GM18519 (cell line): Measurements from ENCODE around the gene ATF5.

ENCODE experiments used
- ATAC-seq: cut with Tn5 transposase; IDR thresholded peaks from one replicate; pipeline ENCODE4 v1.9.1; 2021; ENCODE audit warnings: mild to moderate bottlenecking, moderate library complexity; ENCODE audit not compliant: unreplicated experiment, low FRiP score

Gene ATF5, protein sequence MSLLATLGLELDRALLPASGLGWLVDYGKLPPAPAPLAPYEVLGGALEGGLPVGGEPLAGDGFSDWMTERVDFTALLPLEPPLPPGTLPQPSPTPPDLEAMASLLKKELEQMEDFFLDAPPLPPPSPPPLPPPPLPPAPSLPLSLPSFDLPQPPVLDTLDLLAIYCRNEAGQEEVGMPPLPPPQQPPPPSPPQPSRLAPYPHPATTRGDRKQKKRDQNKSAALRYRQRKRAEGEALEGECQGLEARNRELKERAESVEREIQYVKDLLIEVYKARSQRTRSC

DNA sequence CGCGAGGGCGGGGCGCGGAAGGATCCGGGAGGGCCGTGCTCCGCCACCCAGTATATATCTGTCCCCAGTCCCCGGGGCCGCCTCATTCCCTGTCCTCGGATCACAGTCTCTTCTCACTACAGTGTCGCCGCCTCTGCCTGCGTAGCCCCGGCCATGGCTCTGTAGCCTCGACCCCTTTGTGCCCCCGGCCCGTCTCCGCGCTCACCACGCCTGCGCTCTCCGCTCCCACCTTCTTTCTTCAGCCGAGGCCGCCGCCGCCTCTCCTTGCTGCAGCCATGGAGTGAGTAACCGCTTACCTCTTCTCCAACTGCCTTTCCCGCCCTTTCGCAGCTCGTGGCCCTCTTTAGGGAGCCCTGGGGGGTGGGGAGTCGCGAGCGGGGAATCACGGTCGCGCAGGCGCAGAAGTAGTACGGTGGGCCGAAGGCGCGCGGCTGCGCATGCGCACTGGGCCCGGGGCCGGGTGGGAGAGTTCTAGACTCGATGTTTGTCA is at the start of gene ATF5, which contains the start of gene NUP62:
TSS of gene ATF5 (plus strand) at position 85 of the 490 bp plus-strand sequence. CDS start 1,646 bp downstream, outside the sequence.
TSS of gene NUP62 (minus strand) at position 384 of the 490 bp plus-strand sequence. CDS start 19,697 bp downstream, outside the sequence.
- peak; percentile 29 for ATAC-seq

DNA sequence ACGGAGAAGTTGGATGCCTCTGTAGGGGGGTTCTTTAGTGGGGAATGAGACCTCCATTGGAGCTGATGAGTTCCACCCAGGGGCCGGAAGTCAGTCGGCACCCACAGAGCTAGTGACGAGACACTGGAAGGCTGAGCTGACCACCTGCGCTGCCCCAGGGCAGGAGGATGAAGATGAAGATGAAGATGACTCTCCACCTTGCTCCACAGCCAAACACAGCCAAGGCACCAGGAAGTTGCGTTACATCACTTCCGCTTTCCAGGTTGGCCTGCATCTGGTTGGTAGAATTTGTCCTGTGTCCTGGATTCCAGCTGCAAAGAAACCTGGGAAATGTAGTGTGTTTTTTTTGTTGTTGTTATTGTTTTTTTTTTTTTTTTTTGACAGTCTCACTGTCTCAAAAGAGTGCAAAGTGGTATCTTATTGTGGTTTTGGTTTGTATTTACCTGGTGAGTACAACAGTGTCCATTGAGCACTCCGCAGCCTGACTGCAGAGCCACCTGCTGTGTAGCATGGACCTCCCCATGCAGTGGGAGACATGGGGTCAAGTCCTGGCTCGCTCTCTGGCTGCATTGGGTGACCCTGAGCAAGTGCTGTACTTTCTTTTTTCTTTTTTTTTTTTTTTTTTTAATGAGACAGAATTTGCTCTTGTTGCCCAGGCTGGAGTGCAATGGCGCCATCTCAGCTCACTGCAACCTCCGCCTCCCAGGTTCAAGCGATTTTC is 49.6 kb upstream of the ATF5 start:
- no peak for ATAC-seq

DNA sequence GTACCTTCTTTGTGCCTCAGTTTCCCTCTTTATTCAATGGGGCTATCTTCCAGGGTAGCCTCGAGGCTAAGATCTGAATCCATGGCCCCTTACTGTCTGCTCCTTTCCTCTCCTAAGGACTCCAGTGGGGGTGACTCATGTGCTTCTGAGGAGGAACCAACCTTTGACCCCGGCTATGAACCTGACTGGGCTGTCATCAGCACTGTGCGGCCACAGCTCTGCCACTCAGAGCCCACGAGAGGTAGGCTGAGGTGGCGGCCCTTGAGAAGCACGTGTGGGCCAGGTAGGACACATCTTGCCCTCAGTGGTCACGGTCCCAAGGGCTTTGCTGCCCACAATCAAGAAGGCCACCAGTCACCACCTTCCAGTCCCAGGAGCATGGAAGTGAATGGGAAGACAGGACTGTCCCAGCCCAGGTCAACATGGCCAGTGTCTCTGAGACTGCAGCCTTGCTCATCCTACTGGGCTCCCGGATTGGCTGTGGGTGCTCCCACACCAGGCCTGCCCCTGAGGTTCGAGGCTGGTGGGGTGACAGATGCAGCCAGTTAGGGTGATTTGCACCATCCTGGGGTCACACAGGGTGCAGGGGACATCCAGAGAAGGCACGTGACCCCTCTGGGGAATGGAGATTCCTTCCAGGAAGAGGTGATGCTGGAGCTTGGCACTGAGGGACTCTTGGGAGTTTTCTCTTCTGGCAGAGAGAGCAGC is 48.7 kb upstream of the ATF5 start:
- no peak for ATAC-seq

DNA sequence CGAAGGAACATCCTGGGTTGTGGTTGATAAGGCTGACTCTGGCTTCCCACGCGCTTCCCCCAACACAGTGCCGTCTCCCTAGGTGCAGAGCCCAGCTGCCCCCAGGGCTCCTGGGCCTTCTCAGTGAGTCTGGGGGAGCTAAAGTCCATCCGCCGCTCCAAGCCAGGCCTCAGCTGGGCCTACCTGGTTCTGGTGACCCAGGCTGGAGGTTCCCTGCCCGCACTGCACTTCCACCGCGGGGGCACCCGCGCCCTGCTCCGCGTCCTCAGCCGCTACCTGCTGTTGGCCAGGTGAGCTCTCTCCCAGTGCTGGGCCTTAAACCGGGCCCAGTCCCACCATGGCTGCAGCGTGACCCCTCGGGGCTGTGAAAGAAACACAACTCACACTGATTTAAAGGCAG is 47.8 kb upstream of the ATF5 start:
- ATAC-seq: no peak

DNA sequence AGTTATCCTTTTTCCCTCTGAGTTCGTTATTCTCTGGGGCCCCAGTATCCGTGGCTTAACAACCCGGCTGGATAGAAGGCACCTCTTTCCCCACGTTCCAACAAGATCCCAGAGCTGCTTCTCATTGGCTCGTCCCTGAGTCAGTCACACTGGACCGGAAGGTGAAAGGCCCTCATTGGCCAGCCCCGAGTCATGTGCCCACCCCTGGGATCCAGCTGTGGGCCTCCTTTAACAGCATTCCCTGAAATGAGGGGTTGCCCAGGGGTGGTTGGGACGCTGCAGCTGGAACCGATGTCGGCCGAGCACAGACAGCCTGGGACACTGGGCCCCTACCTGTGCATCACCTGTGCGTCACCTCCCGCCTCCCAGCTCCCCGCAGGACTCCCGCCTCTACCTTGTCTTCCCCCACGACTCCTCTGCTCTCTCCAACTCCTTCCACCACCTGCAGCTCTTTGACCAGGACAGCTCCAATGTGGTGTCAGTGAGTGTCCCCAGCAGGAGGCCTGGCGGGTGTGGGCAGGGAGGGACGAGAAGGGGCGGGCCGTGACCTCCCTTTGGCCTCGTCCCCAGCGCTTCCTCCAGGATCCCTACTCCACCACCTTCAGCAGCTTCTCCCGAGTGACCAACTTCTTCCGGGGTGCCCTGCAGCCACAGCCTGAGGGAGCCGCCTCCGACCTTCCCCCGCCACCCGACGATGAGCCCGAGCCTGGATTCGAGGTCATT is 47.2 kb upstream of the ATF5 start:
- ATAC-seq: no peak

DNA sequence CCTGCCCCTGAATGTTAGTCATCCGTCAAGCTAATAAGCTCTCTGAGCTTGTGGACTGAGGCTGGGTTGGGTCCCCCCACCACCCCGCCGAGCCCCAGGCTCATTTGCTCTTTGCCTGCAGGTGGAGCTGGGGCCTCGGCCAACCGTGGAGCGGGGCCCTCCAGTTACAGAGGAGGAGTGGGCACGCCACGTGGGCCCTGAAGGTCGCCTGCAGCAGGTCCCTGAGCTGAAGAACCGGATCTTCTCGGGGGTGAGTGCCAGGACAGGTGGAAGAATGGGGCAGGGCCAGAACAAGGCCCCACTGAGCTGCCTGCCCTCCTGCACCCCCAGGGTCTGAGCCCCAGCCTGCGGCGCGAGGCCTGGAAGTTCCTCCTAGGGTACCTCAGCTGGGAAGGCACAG is 46.4 kb upstream of the ATF5 start:
- no peak for ATAC-seq

DNA sequence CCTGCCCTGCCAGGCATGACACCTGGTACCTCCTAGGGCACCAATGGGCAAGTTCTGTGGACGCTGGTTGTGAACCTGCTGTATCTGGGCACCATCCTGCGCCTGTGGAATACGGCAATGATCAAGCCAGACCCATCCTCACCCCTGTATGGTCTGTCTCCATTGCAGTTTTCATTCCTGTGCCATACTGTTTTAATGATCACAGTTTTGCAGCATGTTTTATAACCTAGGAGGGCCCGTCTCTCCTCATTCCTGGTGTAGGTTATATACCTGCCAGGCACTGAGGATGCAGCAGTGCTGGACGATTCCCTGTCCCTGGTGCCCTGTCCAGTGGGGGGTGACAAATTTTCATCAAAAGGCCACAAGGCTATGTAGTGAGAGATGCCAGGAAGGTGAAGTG is 45.9 kb upstream of the ATF5 start:
- ATAC-seq: no peak

DNA sequence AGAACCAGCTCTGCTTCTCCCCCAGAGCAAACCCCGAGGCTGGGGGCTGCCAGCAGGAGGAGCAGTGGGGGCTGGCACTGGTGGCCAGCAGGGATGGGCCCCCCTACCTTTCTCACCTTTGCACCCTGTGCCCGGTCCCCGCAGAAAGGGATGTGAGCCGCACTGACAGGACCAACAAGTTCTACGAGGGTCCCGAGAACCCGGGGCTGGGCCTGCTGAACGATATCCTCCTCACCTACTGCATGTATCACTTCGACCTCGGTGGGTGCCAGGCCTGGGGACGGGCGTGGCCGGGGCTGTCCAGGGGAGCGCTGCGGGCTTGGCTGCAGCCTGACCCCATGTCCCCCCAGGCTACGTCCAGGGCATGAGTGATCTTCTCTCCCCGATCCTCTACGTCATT is 44.9 kb upstream of the ATF5 start:
- no peak for ATAC-seq

DNA sequence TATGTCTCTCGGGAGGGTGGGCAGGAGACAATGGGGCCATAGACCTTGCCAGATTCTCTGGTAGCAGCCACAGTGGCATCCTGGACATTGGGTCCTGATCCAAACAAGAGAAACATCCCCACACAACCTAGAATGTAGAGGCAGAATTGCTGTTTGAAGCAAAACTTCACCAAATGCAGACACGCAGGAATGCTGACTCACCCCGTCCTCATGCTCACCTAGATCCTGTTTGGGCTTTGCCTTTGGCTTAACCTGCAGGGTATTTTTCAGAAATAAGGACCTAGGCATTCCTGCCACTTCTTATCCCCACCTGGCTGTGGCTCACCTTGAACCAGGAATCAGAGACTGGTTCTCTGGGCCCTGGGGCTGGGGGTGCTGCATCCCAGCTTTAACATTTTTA is 44.2 kb upstream of the ATF5 start:
- ATAC-seq: no peak

DNA sequence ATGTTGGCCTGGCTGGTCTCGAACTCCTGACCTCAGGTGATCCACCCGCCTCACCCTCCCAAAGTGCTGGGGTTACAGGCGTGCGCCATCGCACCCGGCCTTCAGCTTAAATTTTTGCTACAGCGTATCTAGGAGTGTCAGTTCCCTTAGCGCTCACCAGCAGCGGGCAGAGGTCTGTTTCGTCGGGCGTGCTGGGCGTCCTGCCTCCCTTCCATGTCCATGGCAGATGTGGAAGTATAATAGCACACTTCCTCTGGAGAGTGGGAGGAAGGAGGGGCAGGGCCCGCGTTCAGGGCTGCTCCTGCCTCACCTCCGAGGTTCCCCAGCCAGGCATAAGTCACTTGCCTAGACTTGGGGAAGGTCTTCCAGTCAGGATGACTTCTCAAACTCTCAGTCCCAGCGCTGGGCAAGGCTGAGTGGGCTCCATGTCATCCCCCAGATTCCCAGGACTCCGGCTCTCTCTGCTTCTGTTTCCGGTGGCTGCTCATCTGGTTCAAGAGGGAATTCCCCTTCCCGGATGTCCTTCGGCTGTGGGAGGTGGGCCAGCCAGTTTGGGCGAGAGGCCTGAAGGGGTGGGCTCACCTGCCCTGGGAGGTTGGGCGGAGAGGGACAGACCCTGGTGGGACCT is 41.9 kb upstream of the ATF5 start:
- no peak for ATAC-seq

DNA sequence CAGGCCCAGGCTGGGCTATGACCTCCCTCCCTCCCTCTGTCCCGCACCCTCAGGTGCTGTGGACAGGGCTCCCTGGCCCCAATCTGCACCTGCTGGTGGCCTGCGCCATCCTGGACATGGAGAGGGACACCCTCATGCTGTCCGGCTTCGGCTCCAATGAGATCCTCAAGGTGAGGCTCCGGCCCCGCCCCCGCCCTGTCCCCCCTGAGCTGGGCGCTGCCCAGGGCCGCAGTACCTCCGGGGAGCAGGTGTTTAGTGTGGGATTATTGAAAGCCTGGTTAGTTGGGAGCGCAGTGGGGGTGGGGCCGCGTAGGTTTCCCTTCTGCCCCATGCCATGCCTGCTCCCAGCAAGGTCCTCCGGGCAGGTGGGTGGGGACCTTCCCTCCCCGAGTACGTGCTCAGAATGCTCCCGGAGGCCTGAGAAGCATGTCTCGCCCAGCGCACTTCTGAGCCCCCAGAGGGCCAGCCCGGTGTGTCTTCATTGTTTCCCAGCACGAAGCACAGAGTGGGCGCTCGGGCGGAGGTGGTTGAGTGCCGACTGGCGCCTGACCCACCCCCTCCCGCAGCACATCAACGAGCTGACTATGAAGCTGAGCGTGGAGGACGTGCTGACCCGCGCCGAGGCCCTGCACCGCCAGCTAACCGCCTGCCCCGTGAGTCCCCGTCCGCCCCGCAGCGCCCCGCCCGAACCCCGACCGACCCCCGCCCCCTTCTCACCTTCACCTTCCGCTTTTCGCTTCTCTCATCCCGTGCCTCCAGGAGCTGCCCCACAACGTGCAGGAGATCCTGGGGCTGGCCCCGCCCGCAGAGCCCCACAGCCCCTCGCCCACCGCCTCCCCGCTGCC is 41.1 kb upstream of the ATF5 start:
- ATAC-seq: no peak

DNA sequence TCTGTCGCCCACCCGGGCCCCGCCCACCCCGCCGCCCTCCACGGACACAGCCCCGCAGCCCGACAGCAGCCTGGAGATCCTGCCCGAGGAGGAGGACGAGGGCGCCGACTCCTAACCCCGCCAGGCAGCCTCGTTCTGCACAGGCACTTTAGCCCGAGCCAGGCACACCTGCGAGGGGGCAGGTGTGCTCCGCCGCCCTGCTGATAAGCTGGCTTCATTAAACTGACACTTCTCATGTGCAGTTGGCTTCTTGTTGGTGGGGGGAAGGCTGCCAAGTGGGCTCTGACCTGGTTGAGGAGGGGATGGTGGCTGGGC is 40.5 kb upstream of the ATF5 start:
- ATAC-seq: no peak

DNA sequence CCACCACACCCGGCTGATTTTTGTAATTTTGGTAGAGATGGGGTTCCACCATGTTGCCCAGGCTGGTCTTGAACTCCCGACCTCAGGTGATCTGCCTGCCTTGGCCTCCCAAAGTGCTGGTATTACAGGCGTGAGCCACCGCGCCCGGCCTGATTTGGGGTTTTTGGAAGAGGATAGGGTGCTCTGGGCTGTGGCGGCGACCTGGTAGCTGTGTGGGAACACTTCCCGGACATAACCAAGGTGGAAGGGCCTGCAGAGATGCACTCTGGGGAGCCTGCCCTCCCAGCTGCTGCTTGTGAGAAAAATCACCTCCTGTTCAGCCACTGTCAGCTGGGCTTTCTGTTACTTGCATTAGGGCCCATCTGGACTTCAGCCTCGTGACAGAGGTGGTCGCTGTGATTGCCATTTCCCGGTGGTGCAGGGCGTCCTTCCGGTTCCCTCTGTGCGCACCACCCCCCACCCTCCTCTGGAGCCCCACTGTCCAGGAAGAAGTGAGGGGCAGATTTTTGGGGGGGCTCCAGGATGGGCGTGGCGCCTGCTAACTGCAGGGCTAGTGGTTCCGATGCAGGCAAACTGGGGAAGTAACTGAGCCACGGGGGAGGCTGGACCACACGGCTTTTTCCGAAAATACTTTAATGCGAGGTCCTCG is 39.8 kb upstream of the ATF5 start:
- no peak for ATAC-seq

DNA sequence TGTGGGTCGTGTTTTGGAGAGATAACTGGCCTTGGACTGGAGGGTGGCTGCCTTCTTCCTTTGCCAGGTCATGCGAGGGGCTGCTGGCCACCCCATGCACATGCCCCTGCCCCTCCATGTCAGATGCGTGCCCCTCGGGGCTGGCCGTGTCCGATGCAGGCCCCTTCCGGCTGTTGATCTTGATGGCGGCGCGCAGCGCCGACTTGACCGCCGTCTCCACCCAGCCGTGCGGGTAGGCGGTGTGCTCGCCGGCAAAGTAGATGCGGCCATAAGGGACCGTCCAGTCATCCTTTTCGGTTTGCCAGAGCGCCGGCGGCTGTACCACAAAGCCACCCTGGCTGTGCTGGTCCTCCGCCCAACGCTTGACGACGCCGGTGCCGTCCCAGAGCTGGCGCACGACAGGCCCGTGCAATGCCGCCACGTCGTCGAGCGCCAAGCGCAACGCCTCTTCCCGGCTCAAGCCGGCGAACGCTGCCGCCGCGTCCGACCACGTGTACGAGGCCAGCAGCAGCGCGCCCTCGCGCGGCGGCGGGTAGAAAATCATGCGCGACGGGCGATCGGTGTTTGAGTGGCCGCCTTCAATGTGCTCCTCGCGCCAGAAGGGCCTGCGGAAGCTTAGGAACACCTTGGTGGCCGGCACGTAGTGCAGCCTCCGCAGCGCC is 39.2 kb upstream of the ATF5 start:
- no peak for ATAC-seq

DNA sequence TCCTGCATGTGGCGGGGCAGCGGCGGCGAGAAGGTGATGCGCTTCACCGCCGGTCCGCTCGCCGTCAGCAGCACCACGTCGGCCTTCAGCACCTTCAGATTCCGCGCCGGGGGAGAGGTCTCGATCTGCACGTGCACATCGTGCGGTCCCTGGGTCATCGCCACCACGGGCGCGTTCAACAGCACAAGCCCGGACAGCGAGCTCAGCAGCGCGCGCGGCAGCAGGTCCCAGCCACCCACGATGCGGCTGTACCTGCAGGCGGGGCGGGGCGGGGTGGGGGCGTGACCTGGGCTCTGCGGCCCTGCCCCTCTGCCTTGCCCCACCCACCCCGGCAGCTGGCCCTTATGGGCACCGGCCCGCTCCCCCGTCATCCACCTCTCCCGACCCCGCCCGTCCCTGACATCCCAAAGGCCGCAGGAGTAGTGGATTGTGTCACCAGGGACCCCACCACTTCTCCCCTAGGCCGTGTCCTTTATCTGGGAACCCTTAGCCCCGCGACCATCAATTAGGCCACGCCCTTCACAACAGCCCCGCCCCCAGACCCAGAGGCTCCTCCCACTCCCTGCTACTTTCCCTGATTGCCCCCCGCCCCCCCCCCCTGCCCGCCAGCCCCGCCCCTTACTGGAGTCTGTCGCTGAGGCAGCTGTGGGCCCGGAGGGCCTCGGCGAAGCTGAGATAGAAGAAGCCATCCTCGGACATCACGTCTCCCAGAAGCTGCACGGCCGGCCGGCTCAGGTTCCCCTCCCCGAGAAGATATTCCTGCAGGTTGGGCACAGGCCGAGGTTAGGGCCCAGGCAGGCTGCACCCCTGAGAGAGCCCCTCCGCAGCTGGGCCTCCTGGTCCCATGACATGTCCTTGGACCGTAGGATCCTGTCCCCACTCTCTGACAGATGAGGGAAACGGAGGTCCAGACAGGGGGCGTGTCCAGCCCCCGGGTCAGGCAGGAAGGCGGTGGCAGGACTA is 38.4 kb upstream of the ATF5 start:
- no peak for ATAC-seq

DNA sequence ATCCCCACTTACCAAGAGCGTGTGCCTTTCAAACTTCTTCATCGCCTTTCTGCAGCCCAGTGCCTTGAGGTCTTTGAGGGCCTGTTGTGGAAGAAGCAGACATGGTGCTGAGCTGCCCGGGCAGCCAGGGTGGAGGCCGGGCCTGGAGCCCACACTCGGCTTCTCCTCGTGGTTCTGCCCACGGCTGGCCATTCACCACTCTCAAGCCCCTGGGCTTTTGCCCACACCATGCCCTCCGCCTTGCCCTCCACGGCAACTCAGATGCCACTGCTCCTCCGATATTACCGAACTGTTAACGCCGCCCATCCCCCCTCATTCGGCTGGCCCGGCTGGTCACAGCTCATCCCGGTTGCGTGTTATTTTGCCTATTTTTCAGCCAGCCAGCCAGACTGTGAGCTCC is 37.6 kb upstream of the ATF5 start:
- no peak for ATAC-seq

DNA sequence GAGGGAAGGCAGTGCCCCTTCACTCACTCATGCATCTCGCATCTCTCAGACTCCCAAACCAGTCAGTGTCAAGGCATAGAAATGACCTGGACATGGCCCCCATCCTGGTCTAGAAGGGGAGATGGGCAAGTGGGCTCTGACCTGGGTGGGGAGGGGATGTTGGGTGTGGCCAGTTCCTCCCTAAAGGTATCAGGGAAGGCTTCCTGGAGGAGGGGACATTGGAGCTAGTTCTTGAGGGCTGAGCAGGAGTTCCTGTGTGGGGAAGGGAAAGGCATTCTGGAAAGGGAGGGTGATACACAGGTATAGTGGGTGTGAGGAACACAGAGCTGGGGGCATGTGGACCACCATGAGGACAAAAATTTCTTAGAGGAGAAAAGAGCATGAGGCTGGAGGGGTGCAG is 36.3 kb upstream of the ATF5 start:
- ATAC-seq: no peak
